Esophagus squamous epithelium (tissue), 5 donors: Measurements from ENCODE around the gene FANK1. TPM values are rescaled to one million over a fixed set of nuclear protein-coding genes. Genes with fewer than 3 reads are reported as not detected.

ENCODE experiments used
- DNase-seq: peaks from one replicate; lab custom pipeline; 2025; lab: John Stamatoyannopoulos, UW
- H3K27ac ChIP-seq, 4 donors: fragments of 200-600 bp; sonication (generic); one replicate each; pipeline ENCODE4 v1.5.1; 2016 to 2019; ENCODE audit warnings: mild to moderate bottlenecking in 1 of 4
- H3K27me3 ChIP-seq, 4 donors: fragments of 200-600 bp; sonication (generic); 1 replicate in 3 of 4; 2 replicates in 1 of 4; pipeline versions ENCODE4 v1.5.1 to v1.6.0; 2017 to 2021; ENCODE audit warnings: antibody characterized with exemption in 1 of 4
- H3K36me3 ChIP-seq, 3 donors: fragments of 200-600 bp; sonication (generic); one replicate each; pipeline ENCODE4 v1.5.1; 2016 to 2019
- H3K4me1 ChIP-seq, 3 donors: fragments of 200-600 bp; sonication (generic); one replicate each; pipeline ENCODE4 v1.5.1; 2017 to 2019
- H3K4me3 ChIP-seq, 4 donors: fragments of 200-600 bp; sonication (generic); 1 replicate in 3 of 4; 2 replicates in 1 of 4; pipeline ENCODE4 v1.5.1; 2016 to 2019; ENCODE audit warnings: mild to moderate bottlenecking in 2 of 4, moderate library complexity in 1 of 4
- H3K9me3 ChIP-seq, 3 donors: fragments of 200-600 bp; sonication (generic); one replicate each; pipeline ENCODE4 v1.5.1; 2016 to 2019
- CTCF ChIP-seq, 6 experiments: fragments of 450-650 bp in 4 of 6; fragments of 200-600 bp in 2 of 6; sonication (generic) in 2 of 6; IDR thresholded peaks; one replicate each; pipeline ENCODE4 v1.5.1; 2016 to 2019; ENCODE audit warnings: antibody characterized with exemption in 6 of 6, mild to moderate bottlenecking in 4 of 6, moderate library complexity in 4 of 6
- POLR2A ChIP-seq, 4 donors: fragments of 450-650 bp; IDR thresholded peaks; one replicate each; pipeline ENCODE4 v1.6.1; 2017; ENCODE audit warnings: antibody characterized with exemption in 4 of 4, mild to moderate bottlenecking in 4 of 4, moderate library complexity in 3 of 4
- WGBS, 2 donors: methylation state at CpG; one replicate each; pipeline ENCODE4 v1.1.5; 2018; 5-methylcytosine and 5-hydroxymethylcytosine counted together
- intact Hi-C: fragments of 100-400 bp; cut with DNase I; formaldehyde crosslinking; loops from one replicate; pipeline ENCODE4 v1.15.0; 2022
- total RNA-seq, 4 donors: library from RNA; depleted of rRNA; stranded (reverse); fragments of >200 nt; gene quantifications; one replicate each; pipeline ENCODE4 v1.1.0, GENCODE V29; 2016
- donor health status: DM: yes; HTN: yes; CAD: no.

The FANK1 gene
- total RNA-seq, 4 donors from 2014 or later, result 1.7 to 7.7 (median 3.8) TPM

DNA sequence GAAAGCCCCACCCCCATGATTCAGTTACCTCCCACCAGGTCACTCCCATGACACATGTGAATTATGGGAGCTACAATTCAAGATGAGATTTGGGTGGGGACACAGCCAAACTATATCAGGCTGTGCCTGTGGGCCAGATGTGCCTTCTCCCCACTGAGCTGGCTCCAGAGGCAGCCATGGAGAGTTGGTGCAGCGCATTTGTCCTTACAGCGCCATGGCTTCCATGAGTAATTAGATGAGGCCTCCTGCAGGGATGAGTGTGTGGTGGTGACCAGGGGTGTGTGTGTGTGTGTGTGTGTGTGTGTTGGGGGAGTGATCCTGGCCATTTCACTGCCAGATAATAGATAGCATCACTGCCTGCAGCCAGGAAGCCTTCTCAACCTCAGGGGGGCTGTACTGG lies 94.6 kb downstream of the FANK1 start:
- DNase-seq, result no peak
- H3K27ac ChIP-seq, result no peak overlapping the region
- no peaks in the 10 kb centered on the region for H3K27me3 ChIP-seq
- no peak overlapping the region for H3K4me3 ChIP-seq
- TF ChIP-seq POLR2A (IDR thresholded peaks at IDR 0.05) (no peak), CTCF (IDR thresholded peaks at IDR 0.05) (no peak)
- intact Hi-C loops, result no loop called here
- no peaks in the 10 kb centered on the region for H3K36me3 ChIP-seq
- no peaks in the 10 kb centered on the region for H3K4me1 ChIP-seq
- WGBS, 2 donors, result 100% methylated on average over 2 of the region's 2 CpGs
- H3K9me3 ChIP-seq, result no peaks in the 10 kb centered on the region

- TF ChIP-seq POLR2A (IDR thresholded peaks at IDR 0.05) (no peak), CTCF (IDR thresholded peaks at IDR 0.05) (no peak)
- intact Hi-C loops, result no loop called here
- no peaks in the 10 kb centered on the region for H3K4me1 ChIP-seq
- DNase-seq, result no peak
- H3K27ac ChIP-seq, result no peak overlapping the region
- no peak overlapping the region for H3K4me3 ChIP-seq
- H3K36me3 ChIP-seq, result no peaks in the 10 kb centered on the region
- 64 to 67% methylated on average over 1 of the region's 1 CpG for whole genome bisulfite sequencing, 2 donors
- no peaks in the 10 kb centered on the region for H3K27me3 ChIP-seq
- no peaks in the 10 kb centered on the region for H3K9me3 ChIP-seq
Observed at GRCh38 chr10:125991392-125991791, 95.0 kb downstream of the FANK1 start.

DNA sequence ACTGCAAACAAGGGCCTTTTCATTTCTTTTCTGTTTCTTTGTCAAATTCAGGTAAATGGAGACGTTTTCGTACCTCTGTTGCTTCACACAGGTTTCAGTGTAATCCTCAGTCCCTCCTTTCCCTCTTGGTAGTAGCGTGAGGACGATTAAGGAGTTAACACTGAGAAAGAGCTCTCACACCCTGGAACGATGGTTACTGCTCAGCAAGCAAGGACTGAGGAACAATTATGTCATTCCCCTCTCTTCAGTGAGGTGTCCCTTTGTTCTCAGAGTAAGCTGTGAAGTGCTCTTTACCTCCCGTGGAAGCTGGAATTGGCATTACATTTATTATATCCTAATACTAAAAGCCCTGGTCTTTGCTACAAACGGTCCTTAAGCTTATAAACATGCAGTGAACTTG lies 95.9 kb downstream of the FANK1 start:
- 67 to 80% methylated on average over 7 of the region's 7 CpGs for WGBS, 2 donors
- intact Hi-C loops, result no loop called here
- Histone ChIP-seq H3K4me1 (no peaks in the 10 kb centered on the region), H3K27ac (no peak overlapping the region), H3K36me3 (no peaks in the 10 kb centered on the region), H3K27me3 (no peaks in the 10 kb centered on the region), H3K9me3 (no peaks in the 10 kb centered on the region), H3K4me3 (no peak overlapping the region)
- no peak for DNase-seq
- TF ChIP-seq CTCF (IDR thresholded peaks at IDR 0.05) (no peak), POLR2A (IDR thresholded peaks at IDR 0.05) (no peak)

GRCh38 chr10:125994601-125995000 lies 98.2 kb downstream of the FANK1 start:
- DNase-seq, result no peak
- Histone ChIP-seq H3K27ac (no peak overlapping the region), H3K4me1 (no peaks in the 10 kb centered on the region), H3K36me3 (no peaks in the 10 kb centered on the region), H3K9me3 (no peaks in the 10 kb centered on the region), H3K27me3 (no peaks in the 10 kb centered on the region), H3K4me3 (no peak overlapping the region)
- intact Hi-C loops, result no loop called here
- 90 to 91% methylated on average over 6 of the region's 6 CpGs for WGBS, 2 donors
- TF ChIP-seq CTCF (IDR thresholded peaks at IDR 0.05), result no peak
- TF ChIP-seq POLR2A (IDR thresholded peaks at IDR 0.05), result no peak

DNA sequence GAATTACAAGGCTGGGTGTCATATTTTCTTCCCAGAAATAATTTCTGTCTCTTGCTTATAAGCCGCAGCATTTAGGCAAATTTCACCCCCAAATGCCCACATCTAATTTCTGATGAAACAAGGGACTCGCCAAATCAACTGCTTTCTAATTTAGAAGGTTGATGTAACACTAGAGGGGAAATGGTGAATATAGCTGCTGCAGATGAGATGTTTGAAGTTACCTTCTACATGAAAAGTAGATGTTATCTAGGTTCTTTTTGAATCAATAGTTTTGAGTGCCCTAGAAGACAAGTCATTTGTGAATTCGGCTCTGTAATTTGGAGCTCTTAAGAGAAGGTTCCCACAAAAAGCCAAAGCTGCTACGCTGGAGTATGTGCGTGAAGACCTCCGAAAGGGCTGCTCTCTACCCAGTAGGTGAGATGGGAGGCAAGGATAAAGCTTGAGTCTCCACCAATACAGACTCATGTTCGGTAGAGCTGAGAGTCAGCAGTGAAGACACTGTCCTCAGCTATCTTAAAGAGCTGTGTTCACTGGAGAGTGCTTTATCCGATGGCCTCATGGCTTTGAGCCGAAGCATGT lies 99.5 kb downstream of the FANK1 start:
- Histone ChIP-seq H3K4me1 (no peaks in the 10 kb centered on the region), H3K27me3 (no peaks in the 10 kb centered on the region), H3K27ac (no peak overlapping the region), H3K36me3 (no peaks in the 10 kb centered on the region), H3K9me3 (no peaks in the 10 kb centered on the region), H3K4me3 (no peak overlapping the region)
- TF ChIP-seq CTCF (IDR thresholded peaks at IDR 0.05), result no peak
- no peak for TF ChIP-seq POLR2A (IDR thresholded peaks at IDR 0.05)
- intact Hi-C loops, result no loop called here
- 87 to 88% methylated on average over 8 to 9 of the region's 9 CpGs for WGBS, 2 donors
- no peak for DNase-seq
